ENCODE data around the gene CMIP. TPM values are rescaled to one million over a fixed set of nuclear protein-coding genes. Genes with fewer than 3 reads are reported as not detected.
"Not testable (repeated sequence)": the region's sequence is repeated elsewhere in the genome, so short reads cannot be mapped to it uniquely, and the experiment has no call there.

The CMIP gene
- total RNA-seq, 2 experiments from 2014 or later = 28.1 to 29.7 TPM

GRCh38 chr16:81575307-81575706 is 130.7 kb downstream of the CMIP start:
- peaks cover 3% of the 10 kb centered on the region for H3K4me1 Mint-ChIP-seq
- no peak overlapping the region for H3K27ac Mint-ChIP-seq
- H3K4me3 Mint-ChIP-seq = no peak overlapping the region
- H3K9me3 Mint-ChIP-seq = no peaks in the 10 kb centered on the region
- no peaks in the 10 kb centered on the region for H3K27me3 Mint-ChIP-seq
- no peaks in the 10 kb centered on the region for H3K36me3 Mint-ChIP-seq
- DNase-seq = no peak

- no peak overlapping the region for H3K4me3 Mint-ChIP-seq
- H3K27ac Mint-ChIP-seq = no peak overlapping the region
- H3K36me3 Mint-ChIP-seq = no peaks in the 10 kb centered on the region
- peaks cover 3% of the 10 kb centered on the region for H3K4me1 Mint-ChIP-seq
- H3K27me3 Mint-ChIP-seq = no peaks in the 10 kb centered on the region
- no peak for DNase-seq
- H3K9me3 Mint-ChIP-seq = no peaks in the 10 kb centered on the region
Observed at GRCh38 chr16:81575834-81576233, 131.2 kb downstream of the CMIP start.

GRCh38 chr16:81576696-81577095 is 132.1 kb downstream of the CMIP start:
- no peaks in the 10 kb centered on the region for H3K36me3 Mint-ChIP-seq
- DNase-seq = no peak
- peaks cover 3% of the 10 kb centered on the region for H3K4me1 Mint-ChIP-seq
- no peak overlapping the region for H3K4me3 Mint-ChIP-seq
- H3K9me3 Mint-ChIP-seq = no peaks in the 10 kb centered on the region
- H3K27me3 Mint-ChIP-seq = no peaks in the 10 kb centered on the region
- H3K27ac Mint-ChIP-seq = no peak overlapping the region

DNA sequence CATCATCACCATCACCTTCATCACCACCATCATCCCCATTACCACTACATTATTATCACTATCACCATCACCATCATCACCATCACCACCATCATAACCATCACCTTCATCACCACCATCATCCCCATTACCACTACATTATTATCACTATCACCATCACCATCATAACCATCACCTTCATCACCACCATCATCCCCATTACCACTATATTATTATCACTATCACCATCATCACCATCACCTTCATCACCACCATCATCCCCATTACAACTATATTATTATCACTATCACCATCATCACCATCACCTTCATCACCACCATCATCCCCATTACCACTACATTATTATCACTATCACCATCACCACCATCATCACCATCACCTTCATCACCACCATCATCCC is 132.7 kb downstream of the CMIP start:
- H3K27me3 Mint-ChIP-seq, H3K4me3 Mint-ChIP-seq, DNase-seq, H3K36me3 Mint-ChIP-seq, H3K9me3 Mint-ChIP-seq, H3K4me1 Mint-ChIP-seq, H3K27ac Mint-ChIP-seq: not testable (repeated sequence)

DNA sequence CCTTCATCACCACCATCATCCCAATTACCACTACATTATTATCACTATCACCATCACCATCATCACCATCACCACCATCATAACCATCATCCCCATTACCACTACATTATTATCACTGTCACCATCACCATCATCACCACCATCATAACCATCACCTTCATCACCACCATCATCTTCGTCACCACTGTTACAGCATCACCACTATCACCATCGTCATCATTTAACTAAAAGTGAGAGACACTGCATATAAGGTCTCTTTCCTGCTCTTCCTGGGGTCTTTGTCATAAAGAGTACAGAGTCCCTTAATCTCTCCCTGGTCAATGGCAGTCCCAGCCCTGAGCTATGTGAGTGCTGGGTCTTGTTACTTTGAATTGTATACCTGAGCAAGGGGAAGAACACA is 133.5 kb downstream of the CMIP start:
- no peaks in the 10 kb centered on the region for H3K4me1 Mint-ChIP-seq
- H3K4me3 Mint-ChIP-seq = no peak overlapping the region
- H3K27ac Mint-ChIP-seq = no peak overlapping the region

DNA sequence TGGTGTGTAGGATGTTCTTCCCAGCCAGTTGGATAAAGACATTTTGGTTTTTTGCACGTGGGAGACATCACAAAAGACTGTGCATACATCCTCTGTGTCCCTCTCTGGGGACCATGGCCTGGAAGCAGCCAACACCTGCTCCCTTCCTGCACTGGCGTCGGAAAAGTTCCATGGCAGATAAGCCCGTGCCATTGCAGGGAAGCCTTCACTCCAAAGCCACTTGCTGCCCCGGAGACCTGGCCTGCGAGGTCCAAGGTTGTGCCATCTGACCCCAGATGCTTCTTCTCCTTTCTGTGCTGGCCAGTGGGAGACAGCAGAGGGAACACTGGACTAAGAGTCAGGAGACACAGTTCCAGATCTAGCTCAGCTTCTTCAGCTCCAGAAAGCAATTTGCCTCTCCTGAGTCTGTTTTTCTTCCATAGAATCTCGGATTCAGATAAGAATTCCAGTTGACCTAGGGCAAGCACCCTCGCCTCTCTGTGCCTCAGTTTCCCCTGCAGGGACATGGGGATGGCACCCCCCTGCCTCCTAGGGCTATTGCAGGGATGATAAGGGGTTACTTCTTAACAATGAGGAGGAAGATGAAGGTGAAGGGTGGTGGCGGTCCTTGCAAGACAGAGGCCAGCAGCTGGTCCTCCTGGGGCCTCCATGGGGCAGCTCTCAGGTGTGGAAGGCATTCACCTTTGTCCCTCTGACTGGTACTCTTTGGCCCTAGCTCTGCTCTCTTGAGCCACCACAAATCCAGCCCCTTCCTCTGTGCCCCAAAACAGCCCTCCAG is 134.2 kb downstream of the CMIP start:
- H3K4me3 Mint-ChIP-seq = no peak overlapping the region
- no peak overlapping the region for H3K27ac Mint-ChIP-seq
- peaks cover 1% of the 10 kb centered on the region for H3K36me3 Mint-ChIP-seq
- H3K27me3 Mint-ChIP-seq = no peaks in the 10 kb centered on the region
- H3K4me1 Mint-ChIP-seq = no peaks in the 10 kb centered on the region
- no peak for DNase-seq
- H3K9me3 Mint-ChIP-seq = no peaks in the 10 kb centered on the region

More for the DNA sequence above, 133.5 kb downstream of the CMIP start:
- H3K27me3 Mint-ChIP-seq = no peaks in the 10 kb centered on the region
- H3K9me3 Mint-ChIP-seq = no peaks in the 10 kb centered on the region
- peaks cover 1% of the 10 kb centered on the region for H3K36me3 Mint-ChIP-seq
- DNase-seq = no peak

DNA sequence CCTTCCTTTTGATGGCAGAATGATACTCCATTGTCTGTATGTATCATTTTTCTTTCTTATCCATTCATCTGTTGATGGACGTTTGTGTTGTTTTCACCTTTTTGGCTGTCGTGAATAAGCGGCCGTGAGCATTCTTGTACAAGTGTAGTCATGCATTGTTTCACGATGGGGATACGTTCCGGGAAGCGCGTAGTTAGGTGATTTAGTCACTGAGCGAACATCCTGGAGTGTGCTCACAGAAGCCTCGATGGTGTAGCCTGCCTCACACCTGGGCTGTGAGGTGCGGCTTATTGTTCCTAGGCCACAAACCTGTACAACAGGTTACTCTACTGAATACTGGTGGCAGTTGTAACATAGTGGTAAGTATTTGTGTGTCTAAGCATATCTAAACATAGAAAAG is 136.5 kb downstream of the CMIP start:
- no peak overlapping the region for H3K4me3 Mint-ChIP-seq

DNA sequence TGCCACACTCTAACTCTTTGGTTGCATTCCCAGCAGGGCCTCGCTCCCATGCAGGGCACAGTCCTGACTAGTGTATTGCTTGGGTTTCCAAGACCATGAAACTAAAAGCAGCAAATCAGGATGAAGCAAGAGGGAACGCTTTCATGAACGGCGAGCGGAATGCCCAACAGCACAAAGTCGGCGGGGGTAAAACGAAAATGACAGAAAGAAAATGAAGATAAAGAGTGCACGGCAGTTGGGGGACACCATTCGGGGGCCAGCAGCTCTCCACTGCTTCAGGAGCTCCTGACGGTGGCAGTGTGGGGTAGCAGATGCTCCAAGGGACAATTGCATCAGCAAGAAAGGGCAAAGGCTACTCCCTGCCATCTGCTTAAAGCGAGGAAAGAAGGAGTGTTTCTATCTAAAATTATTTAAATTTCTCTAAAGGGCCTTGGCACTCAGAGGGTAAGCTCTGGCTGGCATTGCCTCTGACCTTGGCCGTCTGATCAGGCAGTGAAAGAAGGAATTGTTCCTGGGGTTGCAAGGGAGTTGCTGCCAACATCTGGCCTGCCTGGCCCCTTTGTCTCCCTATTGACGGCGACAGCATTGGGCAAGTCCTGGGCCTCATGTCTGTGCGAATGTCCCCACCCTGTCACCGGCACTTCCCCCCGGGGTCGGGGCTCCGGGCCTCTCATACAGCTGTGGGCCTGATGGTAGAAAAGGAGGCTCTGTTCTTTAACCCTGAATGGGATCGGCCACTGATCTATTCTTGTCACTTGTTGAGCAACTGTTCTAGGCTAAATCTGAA is 138.2 kb downstream of the CMIP start:
- Mint-ChIP-seq H3K4me1 (peaks cover 1% of the 10 kb centered on the region), H3K36me3 (peaks cover 1% of the 10 kb centered on the region), H3K27me3 (no peaks in the 10 kb centered on the region), H3K27ac (no peak overlapping the region), H3K9me3 (no peaks in the 10 kb centered on the region), H3K4me3 (no peak overlapping the region)
- DNase-seq = no peak

More for the DNA sequence above, 136.5 kb downstream of the CMIP start:
- Mint-ChIP-seq H3K9me3 (no peaks in the 10 kb centered on the region), H3K4me1 (peaks cover 1% of the 10 kb centered on the region), H3K36me3 (peaks cover 1% of the 10 kb centered on the region), H3K27ac (no peak overlapping the region), H3K27me3 (no peaks in the 10 kb centered on the region)
- DNase-seq = no peak

GRCh38 chr16:81583893-81584631 is 139.5 kb downstream of the CMIP start:
- H3K9me3 Mint-ChIP-seq = no peaks in the 10 kb centered on the region
- DNase-seq = no peak
- no peak overlapping the region for H3K27ac Mint-ChIP-seq
- H3K27me3 Mint-ChIP-seq = no peaks in the 10 kb centered on the region
- no peak overlapping the region for H3K4me3 Mint-ChIP-seq
- peaks cover 1% of the 10 kb centered on the region for H3K4me1 Mint-ChIP-seq
- peaks cover 1% of the 10 kb centered on the region for H3K36me3 Mint-ChIP-seq

DNA sequence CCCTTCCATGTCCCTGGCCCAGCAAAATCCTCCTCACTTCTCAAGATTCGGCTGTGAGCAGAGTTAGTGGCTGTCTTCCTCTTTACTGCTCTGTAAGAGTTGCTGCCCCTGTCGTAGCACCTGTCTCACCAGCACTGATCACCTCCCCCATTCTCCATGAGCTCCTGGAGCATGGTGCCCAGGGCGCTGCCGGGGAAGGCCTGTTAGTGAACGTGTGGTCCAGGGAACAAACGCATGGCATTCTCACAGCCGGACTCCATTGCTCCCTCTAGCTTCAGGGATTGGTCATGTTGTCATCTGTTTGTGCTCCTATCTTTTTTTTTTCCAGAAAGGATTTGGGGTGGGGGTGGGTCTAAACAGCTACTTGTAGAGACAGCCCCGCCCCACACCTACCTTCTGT is 141.2 kb downstream of the CMIP start:
- Mint-ChIP-seq H3K9me3 (no peaks in the 10 kb centered on the region), H3K4me3 (no peak overlapping the region), H3K27ac (no peak overlapping the region), H3K36me3 (peaks cover 1% of the 10 kb centered on the region), H3K4me1 (peaks cover 3% of the 10 kb centered on the region), H3K27me3 (no peaks in the 10 kb centered on the region)
- DNase-seq = no peak

DNA sequence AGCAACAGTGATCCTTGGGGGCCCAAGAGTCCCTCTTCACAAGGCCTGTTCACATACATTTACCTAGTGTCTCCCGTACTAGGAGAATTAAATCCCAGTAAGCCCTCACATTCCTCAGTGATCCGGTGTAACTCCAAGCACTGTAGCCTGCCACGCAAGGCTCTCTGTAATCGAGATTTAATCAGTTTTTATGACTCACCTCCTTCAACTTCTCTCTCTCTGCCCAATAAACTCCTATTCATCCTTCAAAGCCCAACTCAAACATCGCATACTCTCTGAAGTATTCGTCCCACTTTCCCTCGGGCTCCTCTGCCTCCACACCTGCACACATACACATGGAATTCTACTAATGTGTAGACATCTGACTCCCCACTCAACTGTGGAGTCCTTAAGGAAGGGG is 141.8 kb downstream of the CMIP start:
- Mint-ChIP-seq H3K4me3 (no peak overlapping the region), H3K36me3 (peaks cover 1% of the 10 kb centered on the region), H3K9me3 (no peaks in the 10 kb centered on the region), H3K4me1 (peaks cover 3% of the 10 kb centered on the region), H3K27me3 (no peaks in the 10 kb centered on the region), H3K27ac (no peak overlapping the region)
- DNase-seq = no peak

DNA sequence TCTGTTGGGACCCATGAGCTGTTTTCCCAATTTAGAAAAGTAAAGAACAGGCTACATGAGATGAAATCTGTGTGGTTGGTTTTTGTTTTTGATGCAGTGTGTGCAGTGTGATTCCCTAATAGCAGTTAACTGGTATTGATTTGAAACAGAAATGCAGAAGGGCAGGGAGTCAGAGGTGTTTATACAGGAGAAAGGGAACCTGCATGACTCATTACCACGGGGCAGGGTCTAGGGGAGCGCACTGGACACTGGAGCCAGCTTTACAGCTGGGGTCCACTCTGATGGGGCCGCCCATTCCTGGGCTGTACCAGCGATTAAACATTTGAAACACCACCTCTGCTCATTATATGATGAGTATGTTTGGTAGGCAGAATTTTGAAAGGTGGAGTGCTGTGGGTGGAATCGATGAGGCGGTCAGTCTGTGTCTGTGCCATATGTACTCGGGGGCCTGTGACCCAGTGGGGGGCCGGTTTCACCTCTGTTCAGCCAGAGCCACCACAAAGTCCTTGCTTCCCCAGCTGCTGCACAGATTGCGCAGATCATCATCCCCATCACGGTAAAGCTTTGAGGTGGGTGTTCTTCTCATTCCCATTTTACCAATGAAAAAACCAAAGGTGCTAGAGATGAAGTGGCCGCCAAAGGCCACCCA is 142.5 kb downstream of the CMIP start:
- H3K27me3 Mint-ChIP-seq = no peaks in the 10 kb centered on the region
- peaks cover 3% of the 10 kb centered on the region for H3K4me1 Mint-ChIP-seq
- H3K4me3 Mint-ChIP-seq = no peak overlapping the region
- H3K27ac Mint-ChIP-seq = no peak overlapping the region
- DNase-seq = no peak
- H3K36me3 Mint-ChIP-seq = peaks cover 1% of the 10 kb centered on the region
- no peaks in the 10 kb centered on the region for H3K9me3 Mint-ChIP-seq

- Mint-ChIP-seq H3K4me1 (peaks cover 3% of the 10 kb centered on the region), H3K27me3 (no peaks in the 10 kb centered on the region), H3K27ac (no peak overlapping the region), H3K4me3 (no peak overlapping the region), H3K9me3 (no peaks in the 10 kb centered on the region), H3K36me3 (peaks cover 1% of the 10 kb centered on the region)
- DNase-seq = no peak
Observed at GRCh38 chr16:81587626-81588160, 143.1 kb downstream of the CMIP start.

GRCh38 chr16:81588326-81589081 is 143.9 kb downstream of the CMIP start:
- Mint-ChIP-seq H3K9me3 (no peaks in the 10 kb centered on the region), H3K4me3 (no peak overlapping the region), H3K27me3 (no peaks in the 10 kb centered on the region), H3K36me3 (no peaks in the 10 kb centered on the region), H3K4me1 (peaks cover 3% of the 10 kb centered on the region), H3K27ac (no peak overlapping the region)
- no peak for DNase-seq
